Measurements from ENCODE around the gene CCDC102A. TPM values are rescaled to one million over a fixed set of nuclear protein-coding genes. Genes with fewer than 3 reads are reported as not detected.

The CCDC102A gene
- total and polyA plus RNA-seq, 2 of the 13 experiments (the other 11 are each of a cell fraction or from before 2014, with no cell fraction given) = 2.1 to 2.8 TPM

- TF ChIP-seq ZNF660 (CRISPR knock-in tag; IDR thresholded peaks at IDR 0.05; ENCODE audit: borderline replicate concordance, low read depth) (no peak), IRF2 (CRISPR knock-in tag; IDR thresholded peaks at IDR 0.05) (no peak), ARNTL (CRISPR knock-in tag; IDR thresholded peaks at IDR 0.05) (no peak), MAZ (IDR thresholded peaks at IDR 0.05; ENCODE audit: borderline replicate concordance, low read depth, low read length) (peak; percentile 39; the same call in 1 of the 2 replicates), MAZ (CRISPR knock-in tag; IDR thresholded peaks at IDR 0.05; ENCODE audit: low read depth) (peak; percentile 64), NFKB2 (CRISPR knock-in tag; IDR thresholded peaks at IDR 0.05; ENCODE audit: borderline replicate concordance) (peak; percentile 3; the same call in 1 of the 2 replicates), ZNF331 (CRISPR knock-in tag; IDR thresholded peaks at IDR 0.05) (no peak; the same call in 1 of the 2 replicates), ZIK1 (CRISPR knock-in tag; IDR thresholded peaks at IDR 0.05; ENCODE audit: borderline replicate concordance, low read depth) (0 out of 2 replicates have a peak, but pooled peaks have one; percentile 47), ASH2L (IDR thresholded peaks at IDR 0.05; ENCODE audit: insufficient read length, low read depth, low read length) (peak; percentile 19), ZNF782 (CRISPR knock-in tag; IDR thresholded peaks at IDR 0.05; ENCODE audit: borderline replicate concordance) (0 out of 2 replicates have a peak, but pooled peaks have one; percentile 31), PCBP1 (IDR thresholded peaks at IDR 0.05; ENCODE audit: borderline replicate concordance, low read depth, low read length) (no peak), SOX6 (IDR thresholded peaks at IDR 0.05) (no peak), SOX6 (CRISPR knock-in tag; IDR thresholded peaks at IDR 0.05) (0 out of 2 replicates have a peak, but pooled peaks have one; percentile 29), ZNF30 (CRISPR knock-in tag; IDR thresholded peaks at IDR 0.05) (no peak), ZNF24 (IDR thresholded peaks at IDR 0.05) (no peak; the same call in none of the 2 replicates), SP1 (IDR thresholded peaks at IDR 0.05) (no peak), SP1 (CRISPR knock-in tag; IDR thresholded peaks at IDR 0.05) (peak; percentile 74), TGIF2 (CRISPR knock-in tag; IDR thresholded peaks at IDR 0.05) (no peak; the same call in 1 of the 2 replicates), ZBTB1 (CRISPR knock-in tag; IDR thresholded peaks at IDR 0.05; ENCODE audit: borderline replicate concordance) (no peak), ZNF552 (CRISPR knock-in tag; IDR thresholded peaks at IDR 0.05; ENCODE audit: borderline replicate concordance) (no peak), PTBP1 (IDR thresholded peaks at IDR 0.05; ENCODE audit: low read depth, low read length, poor library complexity, severe bottlenecking) (no peak), SCMH1 (CRISPR knock-in tag; IDR thresholded peaks at IDR 0.05; ENCODE audit: borderline replicate concordance) (no peak), U2AF1 (optimal IDR thresholded peaks at IDR 0.05; ENCODE audit: low read depth, low read length) (no peak), MATR3 (CRISPR knock-in tag; IDR thresholded peaks at IDR 0.05) (no peak), GTF2F1 (IDR thresholded peaks at IDR 0.05; ENCODE audit: low read length) (no peak), ZNF678 (CRISPR knock-in tag; IDR thresholded peaks at IDR 0.05) (no peak; the same call in 1 of the 2 replicates), ZNF274 (CRISPR knock-in tag; IDR thresholded peaks at IDR 0.05) (no peak)
- TF ChIP-seq, protein P1, sequence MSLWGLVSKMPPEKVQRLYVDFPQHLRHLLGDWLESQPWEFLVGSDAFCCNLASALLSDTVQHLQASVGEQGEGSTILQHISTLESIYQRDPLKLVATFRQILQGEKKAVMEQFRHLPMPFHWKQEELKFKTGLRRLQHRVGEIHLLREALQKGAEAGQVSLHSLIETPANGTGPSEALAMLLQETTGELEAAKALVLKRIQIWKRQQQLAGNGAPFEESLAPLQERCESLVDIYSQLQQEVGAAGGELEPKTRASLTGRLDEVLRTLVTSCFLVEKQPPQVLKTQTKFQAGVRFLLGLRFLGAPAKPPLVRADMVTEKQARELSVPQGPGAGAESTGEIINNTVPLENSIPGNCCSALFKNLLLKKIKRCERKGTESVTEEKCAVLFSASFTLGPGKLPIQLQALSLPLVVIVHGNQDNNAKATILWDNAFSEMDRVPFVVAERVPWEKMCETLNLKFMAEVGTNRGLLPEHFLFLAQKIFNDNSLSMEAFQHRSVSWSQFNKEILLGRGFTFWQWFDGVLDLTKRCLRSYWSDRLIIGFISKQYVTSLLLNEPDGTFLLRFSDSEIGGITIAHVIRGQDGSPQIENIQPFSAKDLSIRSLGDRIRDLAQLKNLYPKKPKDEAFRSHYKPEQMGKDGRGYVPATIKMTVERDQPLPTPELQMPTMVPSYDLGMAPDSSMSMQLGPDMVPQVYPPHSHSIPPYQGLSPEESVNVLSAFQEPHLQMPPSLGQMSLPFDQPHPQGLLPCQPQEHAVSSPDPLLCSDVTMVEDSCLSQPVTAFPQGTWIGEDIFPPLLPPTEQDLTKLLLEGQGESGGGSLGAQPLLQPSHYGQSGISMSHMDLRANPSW (CRISPR knock-in tag; IDR thresholded peaks at IDR 0.05; ENCODE audit: borderline replicate concordance) = no peak
- TF ChIP-seq, protein P2, sequence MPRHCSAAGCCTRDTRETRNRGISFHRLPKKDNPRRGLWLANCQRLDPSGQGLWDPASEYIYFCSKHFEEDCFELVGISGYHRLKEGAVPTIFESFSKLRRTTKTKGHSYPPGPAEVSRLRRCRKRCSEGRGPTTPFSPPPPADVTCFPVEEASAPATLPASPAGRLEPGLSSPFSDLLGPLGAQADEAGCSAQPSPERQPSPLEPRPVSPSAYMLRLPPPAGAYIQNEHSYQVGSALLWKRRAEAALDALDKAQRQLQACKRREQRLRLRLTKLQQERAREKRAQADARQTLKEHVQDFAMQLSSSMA (CRISPR knock-in tag; IDR thresholded peaks at IDR 0.05) = no peak
Measured at GRCh38 chr16:57485916-57486857, 50.2 kb downstream of the CCDC102A start, which contains the start of gene DOK4 (continued).

Measured in HepG2 (cell line).